Ovary (tissue), 9 donors: ENCODE results near the gene SFI1. TPM values are rescaled to one million over a fixed set of nuclear protein-coding genes. Genes with fewer than 3 reads are reported as not detected.
"Not testable (repeated sequence)": the region's sequence is repeated elsewhere in the genome, so short reads cannot be mapped to it uniquely, and the experiment has no call there.

Experiments
- DNase-seq, 5 donors: peaks; one replicate each; pipeline ENCODE4 v3.0.0-alpha.2; 2019 to 2020
- H3K27ac ChIP-seq, 2 donors: fragments of 200-600 bp; one replicate each; pipeline versions ENCODE4 v1.5.1 to v1.8.0; 2019 to 2022
- H3K27me3 ChIP-seq: fragments of 200-600 bp; one replicate; pipeline ENCODE4 v1.8.0; 2022
- H3K36me3 ChIP-seq: fragments of 200-600 bp; sonication (generic); one replicate; pipeline ENCODE4 v1.5.1; 2019
- H3K4me1 ChIP-seq: one replicate; pipeline ENCODE4 v1.8.1; 2013; ENCODE audit warnings: mild to moderate bottlenecking, moderate library complexity; ENCODE audit not compliant: insufficient read depth
- H3K4me3 ChIP-seq: fragments of 200-600 bp; sonication (generic); one replicate; pipeline ENCODE4 v1.5.1; 2017
- H3K9me3 ChIP-seq, 2 donors: fragments of 200-600 bp in 1 of 2; sonication (generic) in 1 of 2; one replicate each; pipeline versions ENCODE4 v1.5.1 to v1.8.1; 2013 to 2019; ENCODE audit warnings: mild to moderate bottlenecking in 1 of 2, moderate library complexity in 1 of 2
- CTCF ChIP-seq, 3 donors: fragments of 450-650 bp in 2 of 3; fragments of 200-600 bp in 1 of 3; IDR thresholded peaks; one replicate each; pipeline versions ENCODE4 v1.5.1 to v1.8.0; 2016 to 2022; ENCODE audit warnings: antibody characterized with exemption in 3 of 3, mild to moderate bottlenecking in 1 of 3
- EP300 ChIP-seq: sonication (generic); formaldehyde crosslinking; IDR thresholded peaks from one replicate; pipeline ENCODE4 v1.6.1; 2017; ENCODE audit warnings: antibody characterized with exemption
- POLR2A ChIP-seq: fragments of 450-650 bp; IDR thresholded peaks from one replicate; pipeline ENCODE4 v1.6.1; 2017; ENCODE audit warnings: antibody characterized with exemption, mild to moderate bottlenecking, moderate library complexity
- WGBS, 3 donors: extraction: QIAGEN DNeasy Blood & Tissue Kit in 1 of 3; methylation state at CpG; one replicate each; pipeline versions ENCODE4 v1.1.5 to v1.1.7; 2013 to 2017; 5-methylcytosine and 5-hydroxymethylcytosine counted together
- intact Hi-C, 4 donors: fragments of 100-400 bp; cut with DNase I; formaldehyde crosslinking; loops; one replicate each; pipeline versions ENCODE4 v1.11.0 to v1.15.1; 2022 to 2023
- polyA plus RNA-seq, 2 donors: library from polyadenylated mRNA; stranded (reverse); fragments of 200-250 nt in 1 of 2; fragments of 350-450 nt in 1 of 2; fragmentation: Illumina TruSeq in 1 of 2; extraction: RNeasy Lipid Tissue Mini Kit (QIAGEN cat#74804) in 1 of 2; gene quantifications; one replicate each; pipeline ENCODE4 v1.2.3, GENCODE V29; 2013 to 2014
- total RNA-seq, 7 donors: library from RNA; depleted of rRNA in 2 of 7; stranded (reverse); fragments of >200 nt in 2 of 7; fragmentation: NEBNext Ultra II Directional in 3 of 7; extraction: Animal tissue kit (Norgen Biotek cat#: 25700) in 3 of 7; gene quantifications; one replicate each; pipeline versions ENCODE4 v1.1.0 to v1.2.4, GENCODE V29; 2016 to 2023
- donor health status: DM: no; HTN: no; CAD: no; lungs with moderate emphysema.
- donor health status: DM: no; HTN: no; CAD: no.
- donor health status: Bipolar disorder and iron deficiency.
- donor health status: DM: yes; HTN: yes; CAD: no.
- donor health status: DM: no; HTN: no; CAD: no.
- donor health status: DM: yes; HTN: yes; CAD: no.

SFI1 gene
- total and polyA plus RNA-seq, 9 donors = 10.8 to 33.9 (median 25.2) TPM

- Histone ChIP-seq H3K36me3 (no peaks in the 10 kb centered on the region), H3K4me1 (no peaks in the 10 kb centered on the region), H3K27ac (no peak overlapping the region), H3K4me3 (no peak overlapping the region), H3K27me3 (no peaks in the 10 kb centered on the region), H3K9me3 (no peaks in the 10 kb centered on the region)
- no peak for DNase-seq
- 84 to 92% (median 86%) methylated on average over 3 of the region's 3 CpGs for WGBS, 3 donors
- intact Hi-C loops = no loop called here
- TF ChIP-seq CTCF (IDR thresholded peaks at IDR 0.05) (no peak), EP300 (no peak), POLR2A (no peak)
These were observed 15.2 kb upstream of the SFI1 start for GRCh38 chr22:31481129-31481528.

DNA sequence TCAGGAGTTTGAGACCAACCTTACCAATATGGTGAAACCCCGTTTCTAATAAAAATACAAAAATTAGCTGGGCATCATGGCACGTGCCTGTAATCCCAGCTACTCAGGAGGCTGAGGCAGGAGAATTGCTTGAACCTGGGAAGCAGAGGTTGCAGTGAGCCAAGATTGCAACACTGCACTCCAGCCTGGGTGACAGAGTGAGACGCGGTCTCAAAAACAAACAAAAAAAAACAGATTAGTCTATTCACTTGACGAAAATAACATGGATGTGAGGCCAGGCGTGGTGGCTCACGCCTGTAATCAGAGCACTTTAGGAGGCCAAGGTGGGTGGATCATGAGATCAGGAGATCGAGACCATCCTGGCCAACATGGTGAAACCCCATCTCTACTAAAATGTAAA is 13.9 kb upstream of the SFI1 start:
- intact Hi-C loops, H3K27ac ChIP-seq, H3K4me3 ChIP-seq, H3K9me3 ChIP-seq, H3K36me3 ChIP-seq, DNase-seq, H3K4me1 ChIP-seq, H3K27me3 ChIP-seq: not testable (repeated sequence)
- WGBS, 3 donors = 90 to 93% (median 92%) methylated on average over 8 of the region's 8 CpGs

- intact Hi-C loops, H3K36me3 ChIP-seq: not testable (repeated sequence)
- WGBS, 3 donors = 81 to 87% (median 83%) methylated on average over 11 of the region's 11 CpGs
These were observed 10.0 kb upstream of the SFI1 start for GRCh38 chr22:31486369-31486768.

DNA sequence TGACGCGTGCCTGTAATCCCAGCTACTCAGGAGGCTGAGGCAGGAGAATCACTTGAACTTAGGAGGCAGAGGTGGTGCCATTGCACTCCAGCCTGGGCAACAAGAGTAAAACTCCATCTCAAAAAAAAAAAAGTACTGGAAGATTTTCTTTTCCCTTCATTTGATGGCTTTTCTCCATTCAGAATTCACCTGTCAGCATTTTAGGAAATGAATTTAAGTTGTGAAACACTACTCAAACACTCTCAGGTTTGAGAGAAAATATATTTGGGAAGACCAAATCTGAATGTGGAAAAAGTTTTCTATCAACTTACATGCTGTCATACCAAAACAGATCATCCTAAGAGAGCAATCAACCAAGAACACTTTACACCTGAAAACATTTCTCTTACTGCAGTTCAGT is 9.4 kb upstream of the SFI1 start:
- Histone ChIP-seq H3K27me3 (no peaks in the 10 kb centered on the region), H3K27ac (no peak overlapping the region), H3K36me3 (no peaks in the 10 kb centered on the region), H3K9me3 (no peaks in the 10 kb centered on the region), H3K4me3 (no peak overlapping the region), H3K4me1 (peaks cover 4% of the 10 kb centered on the region)
- DNase-seq = no peak
- no peak for TF ChIP-seq EP300
- TF ChIP-seq CTCF (IDR thresholded peaks at IDR 0.05) = no peak
- no peak for TF ChIP-seq POLR2A
- intact Hi-C loops = no loop called here
- 93 to 95% (median 94%) methylated on average over 2 of the region's 2 CpGs for WGBS, 3 donors

More at GRCh38 chr22:31486369-31486768, 10.0 kb upstream of the SFI1 start:
- not testable (repeated sequence) for H3K4me1 ChIP-seq, H3K9me3 ChIP-seq, DNase-seq, H3K27ac ChIP-seq, H3K27me3 ChIP-seq, H3K4me3 ChIP-seq

- intact Hi-C loops = no loop called here
- no peak overlapping the region for H3K27ac ChIP-seq
- no peaks in the 10 kb centered on the region for H3K27me3 ChIP-seq
- no peaks in the 10 kb centered on the region for H3K36me3 ChIP-seq
- 61 to 68% (median 62%) methylated on average over 6 of the region's 6 CpGs for WGBS, 3 donors
- H3K4me3 ChIP-seq = peak overlapping the region; percentile 55
- no peaks in the 10 kb centered on the region for H3K9me3 ChIP-seq
- peaks cover 4% of the 10 kb centered on the region for H3K4me1 ChIP-seq
- no peak for DNase-seq
- TF ChIP-seq POLR2A (no peak), CTCF (IDR thresholded peaks at IDR 0.05) (no peak), EP300 (no peak)
These were observed 7.9 kb upstream of the SFI1 start for GRCh38 chr22:31488346-31488883.
